Activated CD4-positive, alpha-beta memory T cell treated with anti-CD3 and anti-CD28 coated beads, Interleukin-2, amount 10 ng/mL, durations not matched to agents 7 days and 5 days (primary cell): ENCODE data around the gene LZTFL1. TPM values are rescaled to one million over a fixed set of nuclear protein-coding genes. Genes with fewer than 3 reads are reported as not detected.

Source experiments
- CTCF ChIA-PET: fragments of 350-600 bp; sonication (Branson Sonifier 250); formaldehyde crosslinking; loops from one replicate; lab custom pipeline; 2021; ENCODE audit warnings: antibody characterized with exemption, inconsistent platforms; lab: Charles Lee
- POLR2A ChIA-PET: fragments of 350-600 bp; sonication (Branson Sonifier 250); formaldehyde crosslinking; loops from one replicate; lab custom pipeline; 2021; ENCODE audit warnings: antibody characterized with exemption; lab: Charles Lee
- DNase-seq: peaks from one replicate; pipeline ENCODE4 v3.0.0-alpha.2; 2020
- H3K27ac Mint-ChIP-seq: one replicate; pipeline ENCODE4 v1.8.0; 2021; ENCODE audit warnings: mild to moderate bottlenecking, mixed read lengths
- H3K27me3 Mint-ChIP-seq: one replicate; pipeline ENCODE4 v1.8.0; 2021; ENCODE audit warnings: mixed read lengths
- H3K36me3 Mint-ChIP-seq: one replicate; pipeline ENCODE4 v1.8.0; 2021; ENCODE audit warnings: low read depth, mixed read lengths
- H3K4me1 Mint-ChIP-seq: one replicate; pipeline ENCODE4 v1.8.0; 2021; ENCODE audit warnings: mixed read lengths
- H3K4me3 Mint-ChIP-seq: one replicate; pipeline ENCODE4 v1.8.0; 2021; ENCODE audit warnings: mild to moderate bottlenecking, mixed read lengths
- H3K9me3 Mint-ChIP-seq: one replicate; pipeline ENCODE4 v1.8.0; 2021; ENCODE audit warnings: mixed read lengths
- total RNA-seq, 2 experiments: library from RNA; stranded (reverse); gene quantifications; one replicate each; pipeline ENCODE4 v1.2.3, GENCODE V29; 2021

The LZTFL1 gene
- total RNA-seq, 2 experiments from 2014 or later, result 7.9 to 8.4 TPM

GRCh38 chr3:45800611-45801010 lies 41.3 kb downstream of the LZTFL1 start:
- no peak for DNase-seq
- POLR2A ChIA-PET, result interaction anchor here (1.1 kb wide), 1 partner anchor 10 kb away, joined by 3 read pairs; no protein-coding TSS in a partner anchor
- Mint-ChIP-seq H3K27me3 (peaks cover 58% of the 10 kb centered on the region), H3K9me3 (no peaks in the 10 kb centered on the region), H3K27ac (no peak overlapping the region), H3K4me3 (no peak overlapping the region), H3K4me1 (peaks cover 4% of the 10 kb centered on the region), H3K36me3 (no peaks in the 10 kb centered on the region)
- CTCF ChIA-PET, result no interaction called here

GRCh38 chr3:45799586-45799985 lies 42.3 kb downstream of the LZTFL1 start:
- no peak overlapping the region for H3K4me3 Mint-ChIP-seq
- peaks cover 2% of the 10 kb centered on the region for H3K36me3 Mint-ChIP-seq
- DNase-seq, result no peak
- peaks cover 60% of the 10 kb centered on the region for H3K27me3 Mint-ChIP-seq
- ChIA-PET POLR2A (interaction anchor here (1.1 kb wide), 1 partner anchor 42 kb away, joined by 4 read pairs; the partner anchor contains the start of gene LZTFL1), CTCF (no interaction called here)
- H3K4me1 Mint-ChIP-seq, result peaks cover 7% of the 10 kb centered on the region
- H3K27ac Mint-ChIP-seq, result no peak overlapping the region
- no peaks in the 10 kb centered on the region for H3K9me3 Mint-ChIP-seq

DNA sequence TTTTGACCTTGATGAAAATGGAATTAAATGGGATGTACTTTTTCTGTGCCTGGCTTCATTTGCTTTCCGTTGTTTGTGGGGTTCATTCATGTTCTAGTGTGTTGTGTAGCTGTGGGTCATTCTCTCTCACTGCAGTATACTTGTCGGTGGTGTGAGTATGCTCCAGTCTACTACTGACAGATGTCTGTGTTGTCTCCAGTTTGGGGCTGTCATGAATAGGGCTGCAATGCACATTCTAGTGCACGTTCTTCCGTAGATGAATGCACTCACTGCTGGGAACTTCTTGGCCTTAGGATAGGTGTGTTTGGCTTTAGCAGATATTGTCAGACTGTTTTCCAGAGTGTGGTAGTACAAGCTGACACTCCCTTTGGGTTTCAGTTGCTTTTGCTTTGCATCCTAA lies 43.9 kb downstream of the LZTFL1 start:
- H3K36me3 Mint-ChIP-seq, result peaks cover 2% of the 10 kb centered on the region
- POLR2A ChIA-PET, result no interaction called here

GRCh38 chr3:45796902-45797637 lies 44.8 kb downstream of the LZTFL1 start:
- Mint-ChIP-seq H3K4me1 (peaks cover 7% of the 10 kb centered on the region), H3K36me3 (peaks cover 2% of the 10 kb centered on the region), H3K4me3 (peak overlapping the region; percentile 33), H3K27me3 (peaks cover 70% of the 10 kb centered on the region), H3K27ac (no peak overlapping the region), H3K9me3 (no peaks in the 10 kb centered on the region)
- CTCF ChIA-PET, result interaction anchor here (0.6 kb wide), 1 partner anchor 20 kb away, joined by 4 read pairs; no protein-coding TSS in a partner anchor
- DNase-seq, result no peak
- POLR2A ChIA-PET, result no interaction called here

More for the DNA sequence above, 43.9 kb downstream of the LZTFL1 start:
- no peak for DNase-seq
- H3K4me3 Mint-ChIP-seq, result no peak overlapping the region
- no peaks in the 10 kb centered on the region for H3K9me3 Mint-ChIP-seq
- no peak overlapping the region for H3K27ac Mint-ChIP-seq
- CTCF ChIA-PET, result interaction anchor here (0.5 kb wide), 1 partner anchor 287 kb away, joined by 5 read pairs; no protein-coding TSS in a partner anchor
- H3K4me1 Mint-ChIP-seq, result peaks cover 7% of the 10 kb centered on the region
- H3K27me3 Mint-ChIP-seq, result peaks cover 69% of the 10 kb centered on the region

DNA sequence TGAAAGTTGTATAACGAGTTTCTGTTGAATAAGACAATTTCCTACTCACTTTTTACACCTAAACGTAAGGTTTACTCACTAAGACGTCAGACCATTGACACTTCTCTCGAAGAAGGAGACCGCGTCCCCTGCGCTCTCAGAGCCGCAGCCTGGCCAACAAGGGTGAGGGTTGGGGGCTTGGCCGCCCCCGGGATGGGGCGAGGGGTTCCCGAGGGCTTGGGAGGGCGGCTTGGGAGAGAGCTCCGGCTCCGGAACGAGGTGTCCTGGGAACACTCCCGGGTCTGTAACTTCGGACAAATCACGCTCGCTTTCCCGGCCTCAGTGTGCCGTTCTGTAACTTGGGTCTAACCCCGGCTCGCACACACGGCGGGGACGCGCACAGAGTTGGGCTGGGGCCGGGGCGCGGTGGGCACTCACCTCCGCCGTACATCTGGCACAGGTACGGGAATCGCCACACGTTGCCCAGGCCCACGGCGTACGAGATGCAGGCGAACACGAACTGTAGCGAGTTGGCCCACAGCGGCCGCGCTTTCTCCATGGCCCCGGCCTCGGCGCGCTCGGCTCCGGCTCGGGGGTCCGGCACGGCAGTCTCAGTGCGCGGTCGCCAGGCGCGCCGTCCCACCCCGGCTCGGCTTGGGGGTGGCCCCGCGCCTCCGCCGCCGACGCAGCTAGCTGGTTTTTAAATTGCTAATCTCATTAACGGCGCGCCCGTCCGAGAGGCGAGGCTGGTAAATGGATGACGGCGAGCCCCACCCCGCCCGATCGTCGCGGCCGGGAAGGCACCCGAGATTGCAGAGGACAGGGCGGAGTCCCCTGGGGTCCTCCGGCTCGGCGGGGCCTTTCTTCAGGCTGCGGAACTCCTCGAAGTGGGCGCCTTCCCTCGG lies 45.8 kb downstream of the LZTFL1 start, which contains the start of gene SLC6A20:
Gene SLC6A20 (minus strand): TSS at position 655 of the 884 bp plus-strand sequence. CDS start 117 bp downstream, at position 538.
- H3K9me3 Mint-ChIP-seq, result no peaks in the 10 kb centered on the region
- POLR2A ChIA-PET, result no interaction called here
- CTCF ChIA-PET, result no interaction called here
- H3K36me3 Mint-ChIP-seq, result peaks cover 2% of the 10 kb centered on the region
- peak within 1 kb of the TSS; percentile 67 for H3K4me3 Mint-ChIP-seq
- H3K4me1 Mint-ChIP-seq, result peaks cover 7% of the 10 kb centered on the region
- H3K27me3 Mint-ChIP-seq, result peaks cover 72% of the 10 kb centered on the region
- H3K27ac Mint-ChIP-seq, result no peak within 1 kb of the TSS
- no peak for DNase-seq

- peaks cover 7% of the 10 kb centered on the region for H3K4me1 Mint-ChIP-seq
- no peak overlapping the region for H3K27ac Mint-ChIP-seq
- ChIA-PET CTCF (no interaction called here), POLR2A (no interaction called here)
- peaks cover 2% of the 10 kb centered on the region for H3K36me3 Mint-ChIP-seq
- H3K9me3 Mint-ChIP-seq, result no peaks in the 10 kb centered on the region
- DNase-seq, result no peak
- H3K4me3 Mint-ChIP-seq, result peak overlapping the region; percentile 67
- H3K27me3 Mint-ChIP-seq, result peaks cover 76% of the 10 kb centered on the region
These were observed 46.4 kb downstream of the LZTFL1 start for GRCh38 chr3:45795509-45795881.

GRCh38 chr3:45794660-45795059 lies 47.3 kb downstream of the LZTFL1 start:
- CTCF ChIA-PET, result no interaction called here
- H3K27me3 Mint-ChIP-seq, result peaks cover 82% of the 10 kb centered on the region
- no peak overlapping the region for H3K4me3 Mint-ChIP-seq
- peaks cover 4% of the 10 kb centered on the region for H3K9me3 Mint-ChIP-seq
- peaks cover 2% of the 10 kb centered on the region for H3K36me3 Mint-ChIP-seq
- POLR2A ChIA-PET, result no interaction called here
- H3K27ac Mint-ChIP-seq, result no peak overlapping the region
- no peak for DNase-seq
- H3K4me1 Mint-ChIP-seq, result peaks cover 7% of the 10 kb centered on the region

DNA sequence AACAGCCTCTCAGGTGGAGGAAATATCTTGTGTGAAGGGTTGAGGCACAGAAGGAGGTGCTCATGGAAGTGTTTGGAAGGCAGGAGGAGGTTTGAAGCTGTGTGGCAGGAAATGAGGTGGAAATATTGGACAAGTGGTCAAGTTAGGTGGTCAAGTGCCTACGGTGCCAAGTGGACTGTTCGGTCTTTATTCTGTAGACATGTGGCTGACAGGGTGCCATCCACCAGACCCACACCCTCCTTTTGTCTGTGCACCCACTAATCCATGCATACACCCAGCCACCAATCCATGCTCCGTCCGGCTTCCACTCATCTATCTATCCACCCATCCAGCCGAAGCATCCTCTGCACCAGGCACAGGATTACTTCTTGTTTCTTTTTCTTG lies 47.8 kb downstream of the LZTFL1 start:
- H3K9me3 Mint-ChIP-seq, result peaks cover 5% of the 10 kb centered on the region

DNA sequence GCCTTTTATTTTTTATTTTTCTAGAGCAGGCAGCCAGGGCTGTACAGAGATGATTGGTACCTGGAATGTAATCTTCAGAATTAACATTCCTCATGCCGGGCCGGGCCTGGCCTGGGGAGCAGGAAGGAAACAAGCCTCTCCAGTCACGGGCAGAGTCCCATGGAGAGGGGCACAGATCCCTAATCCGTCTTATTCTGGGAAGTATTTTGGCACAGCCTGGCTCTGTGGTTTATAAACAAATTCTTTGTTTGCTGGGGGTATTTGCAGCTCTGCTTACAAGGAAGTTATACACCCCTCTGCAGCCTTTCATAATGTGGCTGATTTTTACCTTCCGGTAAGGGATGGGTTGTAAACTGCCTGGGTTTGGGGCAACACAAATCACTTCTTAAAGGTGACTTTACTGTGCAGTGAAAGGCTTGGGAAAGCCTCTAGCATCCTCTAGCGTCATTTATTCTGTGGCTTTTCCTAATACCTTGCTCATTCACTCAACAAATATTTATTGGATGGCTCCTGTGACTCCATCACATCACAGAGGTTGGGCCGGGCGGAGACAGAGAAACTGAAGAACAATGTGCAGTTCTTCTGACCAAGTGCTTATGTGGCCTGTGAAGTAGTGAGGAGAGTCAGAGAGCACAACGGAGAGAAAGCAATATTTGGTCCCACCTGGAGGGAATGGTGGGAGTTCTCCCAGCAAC lies 48.3 kb downstream of the LZTFL1 start:
- H3K4me1 Mint-ChIP-seq, result peaks cover 7% of the 10 kb centered on the region
- peaks cover 2% of the 10 kb centered on the region for H3K36me3 Mint-ChIP-seq
- ChIA-PET POLR2A (no interaction called here), CTCF (no interaction called here)
- no peak overlapping the region for H3K4me3 Mint-ChIP-seq
- H3K27ac Mint-ChIP-seq, result no peak overlapping the region
- H3K27me3 Mint-ChIP-seq, result peaks cover 77% of the 10 kb centered on the region
- H3K9me3 Mint-ChIP-seq, result peaks cover 7% of the 10 kb centered on the region
- no peak for DNase-seq

More for the DNA sequence above, 47.8 kb downstream of the LZTFL1 start:
- no peak overlapping the region for H3K4me3 Mint-ChIP-seq
- peaks cover 7% of the 10 kb centered on the region for H3K4me1 Mint-ChIP-seq
- H3K36me3 Mint-ChIP-seq, result peaks cover 2% of the 10 kb centered on the region
- H3K27me3 Mint-ChIP-seq, result peaks cover 78% of the 10 kb centered on the region
- ChIA-PET CTCF (no interaction called here), POLR2A (no interaction called here)
- no peak for DNase-seq
- no peak overlapping the region for H3K27ac Mint-ChIP-seq

DNA sequence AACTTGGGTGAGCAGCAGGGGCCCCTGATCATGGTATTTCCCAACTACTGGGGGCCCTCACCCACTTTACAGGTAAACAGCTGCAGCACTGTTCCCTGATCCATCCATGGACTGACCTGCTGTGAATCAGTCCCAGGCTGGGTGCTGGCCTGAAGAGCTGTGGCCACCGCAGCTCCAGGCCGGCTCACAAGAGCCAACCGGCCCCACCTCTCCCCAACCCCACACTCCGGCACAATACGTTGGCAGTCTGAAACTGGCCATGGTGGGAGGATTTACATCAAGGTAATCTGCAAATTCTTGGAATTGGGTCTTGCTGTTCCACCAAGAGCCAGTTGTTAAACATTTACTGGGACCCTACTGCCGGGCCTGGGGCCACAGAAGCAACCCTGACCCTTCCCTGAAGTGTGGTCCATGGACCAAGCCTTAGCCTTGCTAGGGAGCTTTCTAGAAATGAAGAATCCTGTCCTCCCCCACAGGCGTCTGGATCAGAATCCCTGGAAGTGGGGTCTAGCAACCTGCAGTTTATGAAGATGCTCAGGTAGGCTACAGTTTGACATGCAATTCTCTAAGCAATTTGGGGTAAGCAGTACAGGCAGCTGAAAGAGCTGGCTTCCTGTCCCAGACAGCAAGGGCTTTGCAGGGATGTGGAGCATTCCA lies 49.3 kb downstream of the LZTFL1 start:
- Mint-ChIP-seq H3K27ac (no peak overlapping the region), H3K4me1 (peaks cover 7% of the 10 kb centered on the region), H3K9me3 (peaks cover 7% of the 10 kb centered on the region), H3K4me3 (no peak overlapping the region), H3K36me3 (peaks cover 2% of the 10 kb centered on the region), H3K27me3 (peaks cover 75% of the 10 kb centered on the region)
- DNase-seq, result no peak
- ChIA-PET CTCF (no interaction called here), POLR2A (no interaction called here)

GRCh38 chr3:45792036-45792435 lies 49.9 kb downstream of the LZTFL1 start:
- H3K36me3 Mint-ChIP-seq, result peaks cover 2% of the 10 kb centered on the region
- H3K27ac Mint-ChIP-seq, result no peak overlapping the region
- peaks cover 7% of the 10 kb centered on the region for H3K9me3 Mint-ChIP-seq
- peaks cover 75% of the 10 kb centered on the region for H3K27me3 Mint-ChIP-seq
- DNase-seq, result no peak
- ChIA-PET CTCF (no interaction called here), POLR2A (no interaction called here)
- no peak overlapping the region for H3K4me3 Mint-ChIP-seq
- peaks cover 7% of the 10 kb centered on the region for H3K4me1 Mint-ChIP-seq

- CTCF ChIA-PET, result interaction anchor here (0.8 kb wide), 1 partner anchor 11 kb away, joined by 3 read pairs; no protein-coding TSS in a partner anchor
- Mint-ChIP-seq H3K27ac (no peak overlapping the region), H3K27me3 (peaks cover 76% of the 10 kb centered on the region), H3K4me3 (no peak overlapping the region), H3K9me3 (peaks cover 7% of the 10 kb centered on the region), H3K4me1 (peaks cover 3% of the 10 kb centered on the region), H3K36me3 (peaks cover 2% of the 10 kb centered on the region)
- no peak for DNase-seq
- POLR2A ChIA-PET, result interaction anchor here (1.1 kb wide), 1 partner anchor 10 kb away, joined by 3 read pairs; no protein-coding TSS in a partner anchor
These were observed 51.3 kb downstream of the LZTFL1 start for GRCh38 chr3:45790596-45790995.
